ENCODE data around the gene LBP.
"Not testable (repeated sequence)": the region's sequence is repeated elsewhere in the genome, so short reads cannot be mapped to it uniquely, and the experiment has no call there.

LBP gene, protein sequence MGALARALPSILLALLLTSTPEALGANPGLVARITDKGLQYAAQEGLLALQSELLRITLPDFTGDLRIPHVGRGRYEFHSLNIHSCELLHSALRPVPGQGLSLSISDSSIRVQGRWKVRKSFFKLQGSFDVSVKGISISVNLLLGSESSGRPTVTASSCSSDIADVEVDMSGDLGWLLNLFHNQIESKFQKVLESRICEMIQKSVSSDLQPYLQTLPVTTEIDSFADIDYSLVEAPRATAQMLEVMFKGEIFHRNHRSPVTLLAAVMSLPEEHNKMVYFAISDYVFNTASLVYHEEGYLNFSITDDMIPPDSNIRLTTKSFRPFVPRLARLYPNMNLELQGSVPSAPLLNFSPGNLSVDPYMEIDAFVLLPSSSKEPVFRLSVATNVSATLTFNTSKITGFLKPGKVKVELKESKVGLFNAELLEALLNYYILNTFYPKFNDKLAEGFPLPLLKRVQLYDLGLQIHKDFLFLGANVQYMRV

DNA sequence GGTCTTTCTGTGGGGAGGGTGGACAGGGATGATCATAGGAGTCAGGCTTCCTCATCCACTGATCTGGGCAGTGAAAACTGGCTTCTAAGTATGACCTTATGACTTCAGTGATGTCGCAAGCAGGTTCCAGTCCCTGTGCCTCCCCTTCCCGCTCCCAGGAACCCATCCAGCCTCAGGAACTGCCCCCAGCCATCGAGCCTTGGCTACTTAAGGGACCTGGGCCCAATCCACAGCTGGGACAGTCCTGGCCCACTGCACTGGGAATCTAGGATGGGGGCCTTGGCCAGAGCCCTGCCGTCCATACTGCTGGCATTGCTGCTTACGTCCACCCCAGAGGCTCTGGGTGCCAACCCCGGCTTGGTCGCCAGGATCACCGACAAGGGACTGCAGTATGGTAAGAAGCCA is at the start of gene LBP:
LBP (plus strand) TSS at position 236 of the 405 bp plus-strand sequence; CDS start at position 271, 35 bp downstream.
- no peak for DNase-seq

DNA sequence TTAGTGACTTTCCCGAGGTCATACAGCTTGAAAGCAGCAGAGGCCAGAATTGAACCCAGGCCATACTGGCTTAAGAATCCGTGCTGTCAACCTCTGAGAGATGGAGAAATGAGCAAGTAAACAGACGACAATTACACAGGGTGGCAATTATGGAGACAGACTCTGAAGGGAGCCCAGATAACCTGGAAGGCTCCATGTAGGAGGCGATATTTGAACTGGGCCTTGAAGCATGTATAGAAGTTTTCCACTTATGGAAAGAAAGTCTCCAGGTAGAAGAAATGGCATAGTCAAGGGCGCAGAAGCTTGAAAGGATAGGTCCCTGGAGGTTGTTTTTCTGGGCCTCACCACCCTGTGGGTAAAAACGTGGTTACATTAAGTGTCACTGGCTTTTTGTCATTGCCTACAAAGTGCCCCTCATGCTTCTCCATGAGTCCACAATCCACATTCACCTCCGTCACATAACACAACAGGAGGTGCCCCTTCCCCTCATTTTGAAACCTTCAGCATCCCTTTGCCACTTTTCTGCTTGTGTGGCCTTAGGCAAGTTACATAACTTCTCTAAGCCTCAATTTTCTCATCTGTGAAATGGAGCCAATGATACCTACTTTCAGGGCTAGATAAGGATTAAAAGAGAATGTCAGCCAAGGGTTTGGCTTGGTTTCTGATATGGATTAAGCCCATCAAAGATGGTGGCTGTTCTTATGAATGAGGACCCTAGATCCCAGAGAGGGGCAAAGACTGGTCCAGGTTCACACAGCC is 48.2 kb upstream of the LBP start:
- DNase-seq, result no peak

DNA sequence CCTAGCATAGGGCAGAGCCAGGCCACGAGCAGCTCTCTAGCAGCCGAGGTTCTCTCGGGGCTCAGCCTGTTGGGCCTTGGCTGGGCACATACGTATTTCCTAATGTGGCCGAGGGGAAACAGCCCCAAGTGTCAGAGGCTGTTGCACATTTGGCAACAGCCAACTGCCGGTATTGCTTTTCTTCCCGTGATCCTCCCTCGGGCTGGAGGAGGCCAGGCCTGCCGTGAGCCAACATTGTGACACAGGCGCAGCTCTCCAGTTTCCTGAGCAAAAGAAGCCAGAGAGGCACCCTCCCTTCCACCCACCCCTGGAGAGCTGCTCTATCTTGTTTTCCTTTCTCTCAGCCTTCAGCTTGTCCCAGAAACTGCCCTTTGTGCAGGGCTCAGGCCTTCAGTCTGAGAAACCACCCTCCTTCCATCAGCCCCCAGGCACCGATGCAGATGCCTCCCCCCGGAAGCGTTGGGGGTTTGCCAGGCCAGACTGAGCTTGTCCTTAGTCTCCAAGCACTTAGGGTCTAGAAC is 47.5 kb upstream of the LBP start:
- no peak for DNase-seq

DNA sequence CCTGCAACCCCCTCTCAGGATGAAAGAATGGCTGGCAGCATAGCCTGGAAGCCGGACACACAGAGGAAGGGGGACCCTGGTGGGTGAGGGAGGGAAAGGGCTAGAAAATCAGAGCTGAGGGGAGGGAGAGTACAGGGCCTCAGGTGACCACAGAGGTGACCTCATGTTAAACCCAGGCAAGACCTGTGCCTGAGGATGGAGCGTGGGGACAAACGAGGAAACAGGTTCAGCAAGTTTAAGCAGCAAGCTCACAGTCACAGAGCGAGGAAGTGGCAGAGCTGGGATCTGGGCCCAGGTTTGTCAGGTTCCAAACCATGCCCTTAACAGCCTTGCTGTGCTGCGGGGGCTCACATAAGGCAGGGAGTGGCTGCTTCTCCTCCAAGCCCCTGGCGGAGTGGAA is 46.3 kb upstream of the LBP start:
- DNase-seq, result no peak

DNA sequence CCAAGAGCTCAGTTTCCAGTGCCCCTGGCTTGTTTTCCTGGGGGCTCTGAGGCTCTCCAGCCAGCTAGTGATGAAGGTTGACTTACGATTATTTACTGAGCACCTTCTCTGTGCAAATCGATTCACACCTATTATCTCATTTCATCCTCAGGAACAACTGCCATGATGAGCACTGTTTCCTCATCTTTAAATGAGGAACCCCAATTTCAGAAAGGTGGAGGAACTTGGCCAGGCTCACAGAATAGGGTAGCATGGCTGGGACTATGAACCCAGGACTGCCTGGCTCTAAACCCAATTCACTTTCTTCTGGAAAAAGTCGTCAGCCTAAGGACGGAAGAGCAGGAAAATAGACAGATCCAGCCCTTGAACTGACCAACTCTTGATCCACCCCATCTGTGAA is 45.8 kb upstream of the LBP start:
- no peak for DNase-seq

DNA sequence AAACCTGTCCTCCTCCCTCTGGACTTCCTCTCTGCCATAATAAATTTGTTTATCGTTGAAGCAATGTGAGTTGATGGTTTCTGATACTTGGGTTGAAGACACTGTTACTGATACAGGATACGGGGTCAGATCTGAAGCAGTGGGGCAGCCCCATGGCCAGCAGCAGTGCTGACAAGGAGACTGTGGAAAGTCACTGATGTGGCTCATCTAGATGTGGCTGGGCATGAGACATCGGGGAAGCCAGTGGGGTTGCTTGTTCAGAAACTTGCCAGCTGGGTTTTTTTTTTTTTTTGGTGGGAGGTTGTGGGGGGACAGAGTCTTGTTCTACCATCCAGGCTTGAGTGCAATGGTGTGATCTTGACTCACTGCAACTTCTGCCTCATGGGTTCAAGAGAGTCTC is 45.0 kb upstream of the LBP start:
- no peak for DNase-seq

DNA sequence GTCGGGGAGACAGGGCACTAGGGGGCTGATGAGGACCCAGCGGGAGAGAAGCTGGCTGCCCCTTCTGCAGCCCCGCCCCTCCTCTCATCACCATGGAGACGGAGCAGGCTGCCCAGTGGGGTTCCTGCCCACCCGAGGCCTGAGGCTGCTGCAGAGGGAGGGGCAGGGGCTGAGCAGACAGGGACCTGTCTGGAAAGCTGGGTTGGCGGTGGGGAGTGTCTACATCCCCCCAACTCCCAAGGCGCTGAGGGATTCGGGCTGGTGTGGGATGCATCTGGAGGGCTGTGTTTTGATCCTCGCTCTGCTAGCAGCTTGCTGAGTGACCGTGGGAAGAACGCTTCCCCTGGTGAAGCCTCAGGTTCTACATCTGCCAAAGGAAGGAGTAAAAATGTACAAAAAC is 43.5 kb upstream of the LBP start:
- DNase-seq, result no peak

DNA sequence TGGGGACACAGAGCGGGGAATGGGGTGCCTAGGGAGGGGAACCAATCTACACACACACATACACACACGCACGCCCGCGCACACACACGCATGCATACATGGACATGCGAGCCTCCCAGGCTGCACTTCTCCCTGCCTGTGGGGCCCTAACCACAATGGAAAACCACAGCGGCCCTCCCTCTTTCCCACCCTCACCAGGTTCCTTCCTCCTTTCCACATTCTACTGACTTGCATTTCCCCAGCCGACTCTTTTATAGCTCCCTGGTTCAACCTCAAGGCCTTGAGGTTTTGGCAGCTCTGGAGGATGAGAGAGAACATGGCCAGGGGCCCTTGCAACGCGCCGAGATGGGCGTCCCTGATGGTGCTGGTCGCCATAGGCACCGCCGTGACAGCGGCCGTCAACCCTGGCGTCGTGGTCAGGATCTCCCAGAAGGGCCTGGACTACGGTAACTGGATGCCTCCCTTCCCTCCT is 42.3 kb upstream of the LBP start, which contains the start of gene BPI:
BPI (plus strand) TSS at position 249 of the 472 bp plus-strand sequence; CDS start at position 317, 68 bp downstream.
- no peak for DNase-seq

DNA sequence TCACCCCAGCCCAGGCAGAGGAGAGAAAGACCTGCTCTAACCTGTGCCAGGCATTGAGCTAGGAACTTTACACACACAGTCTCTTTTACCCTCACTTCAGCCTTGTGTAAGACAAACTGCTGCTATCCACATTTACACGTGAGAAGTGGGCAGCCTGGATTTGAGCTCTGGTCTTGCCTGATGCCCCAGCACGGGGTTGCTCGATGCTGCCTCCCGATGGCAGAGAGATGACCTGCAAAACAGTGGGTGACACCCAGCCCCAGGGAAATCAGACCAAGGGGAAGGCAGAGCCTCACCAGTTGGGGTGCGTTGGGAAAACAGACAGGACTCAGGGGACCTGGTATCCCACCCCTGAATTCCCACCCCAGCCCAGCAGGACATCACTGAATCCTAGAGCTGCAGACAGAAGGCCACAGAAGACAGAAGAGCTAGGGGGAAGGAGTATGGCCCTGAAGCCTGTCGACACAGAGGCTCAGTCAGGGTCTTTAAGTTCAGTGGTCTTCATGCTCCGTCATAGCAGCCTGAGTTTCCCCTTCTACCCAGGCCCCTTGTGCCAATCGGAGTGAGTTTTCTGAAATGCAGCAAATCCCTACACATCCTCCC is 41.3 kb upstream of the LBP start:
- DNase-seq, result no peak

DNA sequence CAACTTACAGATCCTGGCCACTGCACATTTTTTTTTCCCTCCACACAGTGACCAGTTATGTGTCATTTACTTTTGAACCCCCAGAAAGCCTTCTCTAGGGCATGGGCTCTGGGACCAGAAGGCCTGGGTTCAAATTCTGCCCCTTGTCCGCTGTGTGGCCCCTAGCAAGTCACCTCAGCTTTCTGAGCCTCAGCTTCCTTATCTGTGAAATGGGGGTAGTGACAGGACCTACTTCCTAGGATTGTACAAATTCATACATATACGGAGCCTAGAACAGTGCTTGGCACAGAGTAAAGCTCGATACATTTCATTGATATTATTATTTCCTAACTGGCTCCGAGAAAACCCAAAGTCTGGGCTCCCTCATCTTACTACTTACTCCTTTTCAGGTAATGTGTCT is 40.7 kb upstream of the LBP start:
- DNase-seq, result no peak

DNA sequence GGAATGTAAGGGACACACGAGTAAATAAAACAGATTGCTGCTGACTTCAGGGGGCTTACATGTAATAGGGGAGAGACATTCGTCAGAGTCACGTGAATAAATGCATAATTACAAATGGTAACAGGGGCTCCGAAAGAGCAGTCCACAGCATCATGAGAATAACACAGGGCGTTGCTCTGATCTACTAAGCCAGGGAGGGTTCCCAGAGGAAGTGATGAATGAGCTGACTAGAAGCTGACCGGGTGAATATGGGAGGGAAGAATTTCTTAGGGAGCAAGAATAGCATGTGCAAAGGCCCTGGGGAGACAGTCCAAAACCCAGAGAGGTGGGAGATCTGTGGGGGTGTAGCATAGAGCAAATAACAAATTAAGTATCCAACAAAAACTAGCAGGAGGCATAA is 39.9 kb upstream of the LBP start:
- no peak for DNase-seq

DNA sequence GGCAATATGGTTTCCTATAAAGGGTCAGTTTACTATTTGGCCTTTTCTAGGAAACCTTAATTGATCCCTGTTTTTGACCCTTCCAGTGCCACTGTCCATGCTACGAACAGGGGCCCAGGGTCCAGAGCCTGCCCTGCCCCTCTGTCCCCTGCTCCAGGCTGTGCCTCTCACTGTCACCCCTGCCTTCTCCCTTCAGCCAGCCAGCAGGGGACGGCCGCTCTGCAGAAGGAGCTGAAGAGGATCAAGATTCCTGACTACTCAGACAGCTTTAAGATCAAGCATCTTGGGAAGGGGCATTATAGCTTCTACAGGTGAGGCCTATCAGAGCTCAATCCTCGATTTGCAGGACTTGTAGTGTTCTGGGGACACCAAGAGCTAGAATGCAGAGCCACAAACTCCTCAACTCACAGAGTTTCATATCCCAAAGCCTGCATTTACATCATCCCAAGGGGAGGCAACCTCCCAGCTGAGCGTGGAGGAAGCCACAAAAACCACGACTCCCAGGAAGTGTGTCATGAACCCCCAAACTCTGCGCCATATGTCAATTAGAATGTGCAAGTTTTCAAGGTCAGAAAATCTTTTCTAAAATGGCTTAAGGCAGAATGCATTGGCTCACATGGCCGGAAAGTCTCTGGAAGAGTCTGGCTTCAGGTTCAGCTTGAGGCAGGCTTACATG is 38.8 kb upstream of the LBP start:
- no peak for DNase-seq

DNA sequence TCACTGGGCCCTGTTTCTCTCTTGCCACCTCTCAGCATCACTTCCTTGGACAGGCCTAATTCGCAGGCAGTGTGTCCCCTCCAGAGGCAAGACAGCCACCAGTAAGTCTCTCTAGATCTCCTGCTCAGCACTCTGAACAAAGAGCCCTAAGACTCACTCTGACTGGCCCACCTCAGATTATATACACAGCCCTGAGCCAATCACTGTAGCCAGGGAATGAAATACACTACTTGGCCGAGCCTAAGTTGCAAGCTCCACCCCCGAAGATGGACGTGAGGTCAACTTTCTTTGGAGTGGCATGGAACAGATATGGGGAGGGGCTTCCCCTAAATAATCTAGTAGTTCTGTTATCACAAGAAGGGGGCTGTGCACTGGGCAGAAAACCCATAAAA is 38.2 kb upstream of the LBP start:
- no peak for DNase-seq

DNA sequence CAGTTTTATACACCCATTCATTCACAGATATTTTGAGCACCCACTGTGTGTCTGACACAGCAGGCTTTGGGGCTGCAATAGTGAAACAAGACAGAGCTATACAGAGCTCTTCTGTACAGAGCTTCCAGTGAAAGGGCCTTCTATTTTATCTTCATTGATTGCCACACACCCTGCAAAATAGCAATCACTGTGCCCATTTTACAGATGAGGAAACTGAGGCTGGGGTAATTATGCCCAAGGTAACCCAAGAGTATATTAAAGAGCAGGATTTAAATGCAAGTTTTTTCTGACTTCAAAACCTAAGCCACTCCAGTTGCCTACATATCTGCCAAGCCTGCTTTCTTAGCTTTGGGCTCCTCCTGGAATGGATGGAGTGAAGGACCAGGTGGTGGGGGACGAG is 37.8 kb upstream of the LBP start:
- no peak for DNase-seq

DNA sequence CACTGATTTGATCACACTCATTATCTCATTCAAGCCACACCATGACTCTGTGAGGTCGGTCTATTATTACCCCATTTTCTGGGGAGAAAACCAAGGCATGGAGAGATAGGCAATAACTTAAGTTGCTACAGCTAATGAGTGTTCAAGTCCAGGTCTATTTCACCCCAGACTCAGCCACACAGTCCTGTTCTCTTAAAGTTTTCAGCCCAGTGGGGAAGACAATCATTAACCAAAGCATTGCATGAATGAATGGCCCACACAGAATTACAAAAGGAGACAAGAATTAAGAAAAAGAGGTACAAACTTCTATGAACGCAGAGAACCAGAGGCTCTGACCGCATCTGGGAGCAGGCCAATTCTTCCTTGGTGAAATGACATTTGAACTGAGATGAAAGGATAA is 35.2 kb upstream of the LBP start:
- DNase-seq, result no peak

DNA sequence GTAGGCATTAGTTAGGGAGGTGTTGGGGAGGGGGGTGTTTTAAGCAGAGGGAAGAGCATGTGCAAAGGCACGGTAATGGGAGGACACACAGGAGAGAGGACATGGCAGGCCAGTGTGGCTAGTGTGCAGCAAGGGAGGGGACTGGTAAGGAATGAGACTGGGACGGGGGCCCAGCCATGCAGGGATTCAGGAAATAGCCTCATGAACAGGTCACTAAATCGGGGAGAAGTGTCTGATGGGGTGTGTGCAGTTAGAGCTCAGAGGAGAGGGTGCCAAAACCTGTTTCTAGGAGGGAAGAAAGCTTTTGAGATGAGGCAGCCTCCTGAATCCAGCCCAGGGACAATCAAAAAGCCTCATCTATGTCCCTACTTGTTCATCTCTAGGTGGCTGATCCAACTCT is 34.8 kb upstream of the LBP start:
- no peak for DNase-seq

DNA sequence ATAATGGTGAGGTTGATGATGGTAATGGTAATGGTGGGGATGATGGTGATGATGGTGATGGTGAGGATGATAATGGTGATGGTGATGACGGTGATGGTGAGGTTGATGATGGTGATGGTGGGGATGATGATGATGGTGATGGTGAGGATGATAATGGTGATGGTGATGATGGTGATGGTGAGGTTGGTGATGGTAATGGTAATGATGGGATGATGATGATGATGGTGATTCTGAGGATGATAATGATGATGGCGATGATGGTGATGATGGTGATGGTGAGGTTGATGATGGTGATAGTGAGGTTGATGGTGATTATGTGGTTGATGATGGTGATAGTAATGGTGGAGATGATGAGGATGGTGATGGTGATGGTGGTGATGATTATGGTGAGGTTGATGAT is 32.6 kb upstream of the LBP start:
- no peak for DNase-seq

DNA sequence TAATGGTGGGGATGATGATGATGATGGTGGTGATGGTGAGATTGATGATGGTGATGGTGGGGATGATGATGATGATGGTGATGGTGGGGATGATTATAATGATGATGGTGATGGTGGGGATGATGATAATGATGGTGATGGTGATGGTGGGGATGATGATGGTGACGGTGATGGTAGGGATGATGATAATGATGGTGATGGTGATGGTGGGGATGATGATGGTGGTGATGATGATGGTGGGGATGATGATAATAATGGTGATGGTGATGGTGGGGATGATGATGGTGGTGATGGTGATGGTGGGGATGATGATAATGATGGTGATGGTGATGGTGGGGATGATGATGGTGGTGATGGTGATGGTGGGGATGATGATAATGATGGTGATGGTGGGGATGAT is 31.9 kb upstream of the LBP start:
- DNase-seq, result not testable (repeated sequence)

DNA sequence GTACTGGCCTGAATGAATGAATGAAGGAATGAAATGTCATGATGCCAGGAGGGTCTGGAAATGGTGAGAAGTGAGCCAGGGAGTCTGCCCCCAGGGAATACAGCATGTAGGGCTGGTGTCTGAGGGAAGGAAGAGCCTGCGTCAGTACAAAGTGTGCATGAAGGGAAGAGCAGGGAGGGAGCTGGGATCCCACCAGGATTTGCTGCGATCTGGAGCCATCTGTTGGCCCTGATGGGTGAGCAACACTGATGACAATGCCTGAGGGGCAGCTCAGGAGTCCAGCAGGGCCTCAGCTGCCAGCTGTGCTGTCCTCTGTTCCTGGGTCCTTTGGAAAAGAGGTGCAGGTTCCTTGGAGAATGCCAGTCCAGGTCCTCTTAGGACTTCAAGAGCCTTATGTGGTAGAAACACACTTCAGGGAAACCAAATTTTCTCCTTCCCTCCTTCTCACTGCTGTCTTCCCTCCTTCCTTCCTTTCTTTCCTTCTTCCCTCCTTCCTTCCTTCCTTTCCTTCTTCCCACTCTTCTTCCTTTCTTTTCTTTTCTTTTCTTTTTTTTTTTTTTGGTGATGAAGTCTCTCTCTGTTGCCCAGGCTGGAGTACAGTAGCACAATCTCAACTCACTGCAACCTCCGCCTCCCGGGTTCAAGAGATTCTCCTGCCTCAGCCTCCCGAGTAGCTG is 30.9 kb upstream of the LBP start:
- DNase-seq, result no peak

DNA sequence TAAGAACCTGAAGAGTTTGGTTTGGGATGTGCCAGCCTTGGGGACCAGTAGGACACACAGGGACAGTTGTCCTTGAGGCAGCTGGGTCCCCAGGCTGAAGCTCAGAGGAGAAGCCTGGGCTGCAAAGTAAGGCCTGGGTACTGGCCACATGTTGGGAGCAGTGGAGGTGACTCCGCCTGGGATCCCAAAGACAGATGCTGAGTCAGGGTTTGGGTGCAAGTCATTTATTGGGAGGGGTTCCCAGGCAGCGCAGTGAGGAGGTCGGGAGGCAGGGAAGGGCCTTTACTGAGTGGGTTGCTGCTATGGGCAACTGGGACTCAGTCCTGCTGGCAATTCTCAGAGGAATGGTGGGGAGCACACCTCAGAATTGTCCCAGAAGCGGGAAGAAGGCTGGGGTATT is 29.9 kb upstream of the LBP start:
- no peak for DNase-seq

DNA sequence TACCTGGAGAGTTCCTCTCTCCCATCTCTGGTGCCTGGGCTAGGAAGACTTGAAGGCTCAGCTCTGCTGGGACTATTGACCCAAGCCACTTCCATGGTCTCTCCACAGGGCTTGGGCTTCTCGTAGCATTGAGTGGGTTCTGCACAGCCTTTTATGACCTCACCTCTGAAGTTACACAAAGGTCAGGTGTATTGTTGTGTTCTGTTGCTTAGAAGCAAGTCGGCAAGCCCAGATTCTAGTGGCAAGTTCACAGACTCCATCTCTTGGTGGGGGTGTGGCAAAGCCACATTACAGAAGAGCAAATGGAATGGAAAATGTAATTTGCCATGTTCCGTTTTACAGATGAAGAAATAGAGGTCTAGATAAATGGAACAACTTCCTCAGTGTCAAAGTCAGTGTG is 28.9 kb upstream of the LBP start:
- no peak for DNase-seq

DNA sequence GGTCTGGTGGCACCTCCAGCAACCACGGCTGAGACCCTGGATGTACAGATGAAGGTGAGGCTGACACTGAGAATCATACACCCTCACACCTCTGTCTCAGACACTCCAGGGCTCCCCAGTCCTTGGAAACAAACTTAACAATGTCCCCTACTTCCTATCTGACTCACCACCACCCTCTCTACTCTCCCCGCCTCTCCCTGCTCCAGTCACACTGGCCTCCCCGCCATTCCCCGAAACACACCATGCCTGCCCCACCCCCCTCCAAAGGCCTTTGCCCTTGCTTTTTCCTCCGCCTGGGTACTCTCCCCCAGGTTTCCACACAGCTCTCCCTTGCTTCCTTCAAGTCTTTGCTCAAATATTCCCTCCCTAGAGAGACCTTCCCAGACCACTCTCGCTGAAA is 26.1 kb upstream of the LBP start:
- DNase-seq, result no peak

Measured in NCI-H526 treated with DMSO at 0.1 percent for 48 hours (cell line).